ENCODE results near the gene RPRD1B. TPM values are rescaled to one million over a fixed set of nuclear protein-coding genes. Genes with fewer than 3 reads are reported as not detected.

Gene RPRD1B
- total and polyA plus RNA-seq, 2 experiments from 2014 or later = 16.5 to 28.0 TPM

- Histone ChIP-seq H3K4me2 (peak overlapping the region; percentile 27), H3K4me1 (ENCODE audit: insufficient read depth) (peaks cover 36% of the 10 kb centered on the region), H3K9me2 (replicated peaks; ENCODE audit: insufficient read depth) (no peaks in the 10 kb centered on the region), H4K20me1 (ENCODE audit: insufficient read depth, poor library complexity, severe bottlenecking) (no peaks in the 10 kb centered on the region), H3K9me3 (ENCODE audit: low read depth) (no peaks in the 10 kb centered on the region), H3K79me2 (no peaks in the 10 kb centered on the region), H3K27me3 (no peaks in the 10 kb centered on the region), H3K36me3 (replicated peaks; ENCODE audit: insufficient read depth, low read depth) (no peaks in the 10 kb centered on the region), H2AFZ (no peak overlapping the region), H3K27ac (peak overlapping the region; percentile 90), H3K4me3 (no peak overlapping the region)
- no peak for TF ChIP-seq CTCF (IDR thresholded peaks at IDR 0.05; ENCODE audit: poor library complexity)
- TF ChIP-seq EZH2 (IDR thresholded peaks at IDR 0.05; ENCODE audit: borderline replicate concordance) = no peak
- no peak for TF ChIP-seq EZH2phosphoT487 (IDR thresholded peaks at IDR 0.05; ENCODE audit: low read depth, severe bottlenecking, unreplicated experiment)
- no peak for DNase-seq (ENCODE audit: low spot score)
- 60% methylated on average over 4 of the region's 4 CpGs for WGBS (ENCODE audit: low lambda C conversion rate, missing lambda C conversion rate)
These were observed 75.0 kb downstream of the RPRD1B start for GRCh38 chr20:38108438-38108985.

GRCh38 chr20:38108986-38109541, 75.5 kb downstream of the RPRD1B start:
- Histone ChIP-seq H3K27ac (peak overlapping the region; percentile 90), H3K4me3 (no peak overlapping the region), H3K4me2 (peak overlapping the region; percentile 27), H3K36me3 (replicated peaks; ENCODE audit: insufficient read depth, low read depth) (no peaks in the 10 kb centered on the region), H3K9me3 (ENCODE audit: low read depth) (no peaks in the 10 kb centered on the region), H2AFZ (no peak overlapping the region), H3K9me2 (replicated peaks; ENCODE audit: insufficient read depth) (no peaks in the 10 kb centered on the region), H4K20me1 (ENCODE audit: insufficient read depth, poor library complexity, severe bottlenecking) (no peaks in the 10 kb centered on the region), H3K79me2 (no peaks in the 10 kb centered on the region), H3K4me1 (ENCODE audit: insufficient read depth) (peaks cover 36% of the 10 kb centered on the region), H3K27me3 (no peaks in the 10 kb centered on the region)
- TF ChIP-seq EZH2phosphoT487 (IDR thresholded peaks at IDR 0.05; ENCODE audit: low read depth, severe bottlenecking, unreplicated experiment) (no peak), CTCF (IDR thresholded peaks at IDR 0.05; ENCODE audit: poor library complexity) (no peak), EZH2 (IDR thresholded peaks at IDR 0.05; ENCODE audit: borderline replicate concordance) (no peak)
- WGBS (ENCODE audit: low lambda C conversion rate, missing lambda C conversion rate) = 69% methylated on average over 3 of the region's 3 CpGs
- DNase-seq (ENCODE audit: low spot score) = no peak

- Histone ChIP-seq H3K9me2 (replicated peaks; ENCODE audit: insufficient read depth) (no peaks in the 10 kb centered on the region), H3K4me1 (ENCODE audit: insufficient read depth) (peaks cover 36% of the 10 kb centered on the region), H3K27ac (peak overlapping the region; percentile 90), H3K9me3 (ENCODE audit: low read depth) (no peaks in the 10 kb centered on the region), H4K20me1 (ENCODE audit: insufficient read depth, poor library complexity, severe bottlenecking) (no peaks in the 10 kb centered on the region), H2AFZ (no peak overlapping the region), H3K79me2 (no peaks in the 10 kb centered on the region), H3K36me3 (replicated peaks; ENCODE audit: insufficient read depth, low read depth) (no peaks in the 10 kb centered on the region), H3K4me3 (no peak overlapping the region), H3K4me2 (no peak overlapping the region), H3K27me3 (no peaks in the 10 kb centered on the region)
- DNase-seq (ENCODE audit: low spot score) = peak; percentile 75
- WGBS (ENCODE audit: low lambda C conversion rate, missing lambda C conversion rate) = 40% methylated on average over 8 of the region's 8 CpGs
- no peak for TF ChIP-seq EZH2phosphoT487 (IDR thresholded peaks at IDR 0.05; ENCODE audit: low read depth, severe bottlenecking, unreplicated experiment)
- TF ChIP-seq CTCF (IDR thresholded peaks at IDR 0.05; ENCODE audit: poor library complexity) = no peak
- no peak for TF ChIP-seq EZH2 (IDR thresholded peaks at IDR 0.05; ENCODE audit: borderline replicate concordance)
These were observed 76.3 kb downstream of the RPRD1B start for GRCh38 chr20:38109591-38110524.
